Measurements from ENCODE around the gene LSAMP. TPM values are rescaled to one million over a fixed set of nuclear protein-coding genes. Genes with fewer than 3 reads are reported as not detected.

The LSAMP gene
- total and polyA plus RNA-seq, 2 donors (not counting 1 experiment from before 2014, with no cell fraction given): not detected

- H3K4me3 ChIP-seq (ENCODE audit: control extremely low read depth in 1 of 5, extremely low read depth in 1 of 5, insufficient read depth in 1 of 5, low read depth in 2 of 5, low read length in 4 of 5): no peak overlapping the region
- H3K36me3 ChIP-seq (replicated peaks in 1 of 2; ENCODE audit: control extremely low read depth in 1 of 2, control insufficient read depth in 1 of 2, extremely low read depth in 1 of 2, insufficient read depth in 2 of 2, low read length in 1 of 2): no peaks in the 10 kb centered on the region
- H3K27ac Mint-ChIP-seq: no peak overlapping the region
- no peaks in the 10 kb centered on the region for H3K27me3 ChIP-seq (replicated peaks in 1 of 4; ENCODE audit: control extremely low read depth in 1 of 4, control insufficient read depth in 3 of 4, insufficient read depth in 4 of 4, low read length in 3 of 4)
- no peaks in the 10 kb centered on the region for H3K4me1 Mint-ChIP-seq
- intact Hi-C loops (cut with micrococcal nuclease): no loop called here
- no peaks in the 10 kb centered on the region for H3K9me3 Mint-ChIP-seq (ENCODE audit: insufficient read depth)
- no peaks in the 10 kb centered on the region for H3K79me2 ChIP-seq (ENCODE audit: control insufficient read depth, insufficient read depth, low read length)
- H4K20me1 ChIP-seq (ENCODE audit: control insufficient read depth, insufficient read depth, low read length, poor library complexity, severe bottlenecking): no peaks in the 10 kb centered on the region
- ChIA-PET CTCF (no interaction called here), POLR2A (no interaction called here)
- H3K4me3 Mint-ChIP-seq: no peak overlapping the region
- H3K9ac ChIP-seq (ENCODE audit: low read length): no peak overlapping the region
- H3K27me3 Mint-ChIP-seq: no peaks in the 10 kb centered on the region
- H3K4me2 ChIP-seq (replicated peaks; ENCODE audit: low read depth, low read length, poor library complexity, severe bottlenecking): no peak overlapping the region
- no peak for ATAC-seq (ENCODE audit: low read depth)
- no peak overlapping the region for H2AFZ ChIP-seq (ENCODE audit: insufficient read depth, low read depth, low read length, poor library complexity, severe bottlenecking)
- H3K4me1 ChIP-seq (ENCODE audit: control insufficient read depth in 2 of 2, insufficient read depth in 2 of 2, low read length in 2 of 2): no peaks in the 10 kb centered on the region
- no peaks in the 10 kb centered on the region for H3K9me3 ChIP-seq (ENCODE audit: control extremely low read depth in 1 of 3, control insufficient read depth in 2 of 3, insufficient read depth in 1 of 3, low read length in 2 of 3)
- WGBS (ENCODE audit: insufficient coverage): no CpG with 5 or more reads among the region's 1 CpG
- DNase-seq: no peak
- TF ChIP-seq CTCF (IDR thresholded peaks at IDR 0.05) (no peak), EZH2 (IDR thresholded peaks at IDR 0.05; ENCODE audit: borderline replicate concordance, insufficient read depth, low read depth, low read length, poor library complexity, severe bottlenecking) (no peak)
- no peak overlapping the region for H3K27ac ChIP-seq (ENCODE audit: low read length in 2 of 2)
Observed at GRCh38 chr3:116340680-116341216, 104.5 kb downstream of the LSAMP start.

DNA sequence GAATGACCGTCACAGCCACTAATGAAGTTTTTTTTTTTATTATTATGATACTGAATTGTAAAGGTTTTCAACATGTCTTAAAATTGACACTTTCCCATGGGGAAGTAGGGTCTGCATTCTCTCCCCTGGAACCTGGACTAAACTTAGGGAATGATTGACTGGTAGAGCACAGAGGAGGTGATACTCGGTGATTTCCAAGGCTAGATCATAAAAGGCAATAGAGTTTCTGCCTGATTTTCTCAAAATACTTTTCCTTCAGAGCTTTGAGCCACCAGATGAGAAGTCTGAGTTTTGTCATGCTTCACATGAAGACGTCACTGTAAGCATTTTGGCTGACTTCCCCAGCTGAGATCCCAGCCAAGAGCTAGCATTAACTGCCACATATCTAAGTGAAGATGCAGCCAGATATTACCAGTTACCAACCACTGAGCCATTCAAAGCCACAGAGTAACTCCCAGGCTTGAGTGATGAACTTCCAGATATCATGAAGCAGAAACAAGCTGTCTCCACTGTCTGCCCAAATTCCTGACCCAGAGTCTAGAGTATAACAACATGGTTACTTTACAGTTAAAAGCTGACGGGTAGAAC is 105.8 kb downstream of the LSAMP start:
- no peaks in the 10 kb centered on the region for H3K27me3 ChIP-seq (replicated peaks in 1 of 4; ENCODE audit: control extremely low read depth in 1 of 4, control insufficient read depth in 3 of 4, insufficient read depth in 4 of 4, low read length in 3 of 4)
- no peak overlapping the region for H3K9ac ChIP-seq (ENCODE audit: low read length)
- no peaks in the 10 kb centered on the region for H3K79me2 ChIP-seq (ENCODE audit: control insufficient read depth, insufficient read depth, low read length)
- ChIA-PET POLR2A (no interaction called here), CTCF (no interaction called here)
- H3K4me1 ChIP-seq (ENCODE audit: control insufficient read depth in 2 of 2, insufficient read depth in 2 of 2, low read length in 2 of 2): no peaks in the 10 kb centered on the region
- no peaks in the 10 kb centered on the region for H3K9me3 ChIP-seq (ENCODE audit: control extremely low read depth in 1 of 3, control insufficient read depth in 2 of 3, insufficient read depth in 1 of 3, low read length in 2 of 3)
- Mint-ChIP-seq H3K4me1 (no peaks in the 10 kb centered on the region), H3K9me3 (ENCODE audit: insufficient read depth) (no peaks in the 10 kb centered on the region), H3K27me3 (no peaks in the 10 kb centered on the region), H3K4me3 (no peak overlapping the region), H3K27ac (no peak overlapping the region)
- no peak overlapping the region for H3K4me2 ChIP-seq (replicated peaks; ENCODE audit: low read depth, low read length, poor library complexity, severe bottlenecking)
- ATAC-seq (ENCODE audit: low read depth) (no peak), DNase-seq (no peak)
- no peaks in the 10 kb centered on the region for H3K36me3 ChIP-seq (replicated peaks in 1 of 2; ENCODE audit: control extremely low read depth in 1 of 2, control insufficient read depth in 1 of 2, extremely low read depth in 1 of 2, insufficient read depth in 2 of 2, low read length in 1 of 2)
- intact Hi-C loops (cut with micrococcal nuclease): no loop called here
- TF ChIP-seq CTCF (IDR thresholded peaks at IDR 0.05): no peak
- no peak for TF ChIP-seq EZH2 (IDR thresholded peaks at IDR 0.05; ENCODE audit: borderline replicate concordance, insufficient read depth, low read depth, low read length, poor library complexity, severe bottlenecking)
- no peak overlapping the region for H3K27ac ChIP-seq (ENCODE audit: low read length in 2 of 2)
- 54% methylated on average over 2 of the region's 4 CpGs for WGBS (ENCODE audit: insufficient coverage)
- no peak overlapping the region for H2AFZ ChIP-seq (ENCODE audit: insufficient read depth, low read depth, low read length, poor library complexity, severe bottlenecking)
- no peak overlapping the region for H3K4me3 ChIP-seq (ENCODE audit: control extremely low read depth in 1 of 5, extremely low read depth in 1 of 5, insufficient read depth in 1 of 5, low read depth in 2 of 5, low read length in 4 of 5)
- no peaks in the 10 kb centered on the region for H4K20me1 ChIP-seq (ENCODE audit: control insufficient read depth, insufficient read depth, low read length, poor library complexity, severe bottlenecking)
